GM19193 (cell line): ENCODE measurements around the gene DNAJC8.
A peak's percentile ranks its signal among the peaks of the same experiment; 100 is the strongest.

Experiments used
- POLR2A ChIP-seq: IDR thresholded peaks from 4 replicates; pipeline ENCODE4 v1.6.1; 2011; ENCODE audit not compliant: insufficient read depth, insufficient read length; ENCODE audit errors: extremely low read depth

DNAJC8 gene

DNA sequence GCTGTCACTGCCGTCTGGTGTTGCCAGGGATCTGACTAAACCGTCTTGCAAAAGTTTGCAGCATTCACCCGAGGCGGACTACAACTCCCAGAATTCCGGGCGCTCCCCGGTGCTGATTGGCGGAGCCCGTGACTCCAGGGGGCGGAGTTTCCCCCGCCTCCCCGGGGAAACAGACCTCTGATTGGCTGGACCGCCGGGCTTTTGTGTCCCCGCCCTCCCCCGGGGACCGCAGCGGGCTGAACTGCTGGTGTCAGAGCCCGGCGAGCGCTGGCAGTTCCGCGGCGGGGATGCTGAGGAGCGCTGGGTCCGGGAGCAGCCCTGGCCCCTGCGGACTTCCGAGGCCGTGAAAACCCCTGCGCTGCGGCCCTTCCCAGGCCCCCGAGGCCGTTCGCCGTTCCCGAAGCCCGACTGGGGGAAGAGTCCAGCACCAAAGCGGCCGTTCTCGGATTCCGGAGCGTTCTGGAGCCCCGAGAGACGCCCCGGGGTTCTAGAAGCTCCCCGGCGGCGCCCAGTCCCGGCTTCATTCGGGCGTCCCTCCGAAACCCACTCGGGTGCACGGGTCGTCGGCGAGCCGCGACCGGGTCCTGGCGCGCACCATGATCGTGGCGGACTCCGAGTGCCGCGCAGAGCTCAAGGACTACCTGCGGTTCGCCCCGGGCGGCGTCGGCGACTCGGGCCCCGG, 26.6 kb upstream of the DNAJC8 start, which contains the start of gene SESN2:
TSS of gene SESN2 (plus strand) at position 267 of the 682 bp plus-strand sequence. CDS start at position 597, 330 bp downstream.
- peak; percentile 98 for TF ChIP-seq POLR2A

DNA sequence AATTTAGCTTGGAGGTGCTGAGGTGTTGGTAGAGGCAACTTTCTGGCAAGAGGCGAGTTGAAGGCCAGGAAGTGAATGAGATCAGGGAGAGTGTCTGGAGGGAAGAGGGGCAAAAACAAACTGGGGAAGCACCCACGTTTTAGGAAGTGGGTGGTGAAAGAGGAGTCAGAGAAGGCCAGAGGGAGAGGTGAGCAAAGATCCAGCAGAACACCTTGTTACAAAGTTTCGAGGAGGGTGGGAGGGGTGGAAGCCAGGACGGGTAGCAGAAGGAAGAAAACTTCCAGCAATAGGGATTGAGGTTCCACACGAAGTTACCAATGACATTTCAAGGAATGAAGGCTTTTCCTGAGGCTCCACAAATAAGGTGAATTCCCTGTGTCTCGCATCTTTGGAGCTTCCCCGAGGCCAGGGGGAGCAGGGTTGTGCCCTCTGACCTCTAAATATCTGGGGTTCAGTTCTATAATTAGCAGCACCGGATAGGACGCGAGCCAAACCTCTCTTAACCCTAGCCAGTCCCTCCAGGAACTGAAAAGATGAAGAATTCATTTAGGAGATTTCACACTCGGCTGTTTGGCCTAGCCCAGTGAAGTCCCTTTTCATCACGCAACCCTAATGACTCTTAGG, 25.9 kb upstream of the DNAJC8 start:
- no peak for TF ChIP-seq POLR2A

DNA sequence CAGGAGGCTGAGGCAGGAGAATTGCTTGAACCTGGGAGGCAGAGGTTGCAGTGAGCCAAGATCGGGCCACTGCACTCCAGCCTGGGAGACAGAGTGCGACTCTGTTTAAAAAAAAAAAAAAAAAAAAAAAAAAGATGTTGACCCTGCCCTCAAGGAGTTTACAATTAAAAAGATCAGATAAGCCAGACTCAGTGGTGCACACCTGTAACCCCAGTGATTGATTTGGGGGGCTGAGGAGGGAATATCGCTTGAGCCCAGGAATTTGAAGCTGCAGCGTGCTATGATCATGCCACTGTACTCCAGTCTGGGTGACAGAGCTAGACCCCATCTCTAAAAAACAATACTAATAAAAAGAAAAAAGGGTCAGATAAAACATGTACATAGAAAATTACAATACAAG, 24.9 kb upstream of the DNAJC8 start:
- TF ChIP-seq POLR2A: no peak

DNA sequence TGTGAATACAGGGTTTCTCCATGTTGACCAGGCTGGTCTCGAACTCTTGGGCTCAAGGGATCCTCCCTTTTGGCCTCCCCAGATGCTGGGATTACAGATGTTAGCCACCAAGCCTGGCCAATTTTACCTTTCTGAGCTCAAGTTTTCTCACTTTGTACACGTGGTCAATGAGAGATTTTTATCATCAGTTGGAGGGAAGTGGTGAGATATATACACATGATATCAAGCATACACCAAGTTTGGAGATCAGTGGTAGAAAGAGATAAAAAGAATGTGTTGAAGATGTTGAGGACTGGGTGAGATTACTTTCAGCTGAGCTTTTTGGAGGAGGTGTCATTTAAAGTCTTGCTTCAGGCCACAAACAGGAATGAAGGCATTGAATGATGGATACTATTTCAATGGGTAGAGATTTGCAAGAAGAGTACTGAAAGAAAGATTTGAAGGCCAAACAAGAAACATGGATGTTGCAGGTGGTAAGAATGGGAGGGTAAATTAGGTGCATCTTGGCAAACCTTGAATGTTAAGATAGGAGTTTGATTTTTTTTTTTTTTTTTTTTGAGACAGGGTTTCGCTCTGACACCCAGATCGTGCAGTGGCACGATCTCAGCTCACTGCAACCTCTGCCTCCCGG, 23.5 kb upstream of the DNAJC8 start:
- TF ChIP-seq POLR2A: no peak

DNA sequence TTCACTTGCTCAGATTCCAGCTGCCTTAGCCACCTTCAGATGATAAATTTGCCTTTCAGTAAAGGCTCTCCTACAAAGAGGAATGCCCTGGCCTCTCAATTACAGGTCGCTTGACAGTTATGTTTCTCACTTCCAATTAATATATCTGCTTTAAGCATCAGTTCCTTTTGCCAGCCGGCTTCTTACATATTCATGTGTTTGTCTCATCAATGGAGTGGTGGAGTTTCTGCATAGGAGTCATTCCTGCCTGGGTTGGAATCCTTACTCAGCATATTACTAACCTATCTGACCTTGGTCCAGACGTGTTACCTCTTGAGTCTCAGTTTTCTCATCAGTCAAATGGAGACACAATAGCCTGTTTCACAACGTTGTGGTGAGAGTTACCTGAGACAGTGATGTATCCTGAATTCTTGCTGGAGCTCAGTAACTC, 17.1 kb upstream of the DNAJC8 start:
- no peak for TF ChIP-seq POLR2A

DNA sequence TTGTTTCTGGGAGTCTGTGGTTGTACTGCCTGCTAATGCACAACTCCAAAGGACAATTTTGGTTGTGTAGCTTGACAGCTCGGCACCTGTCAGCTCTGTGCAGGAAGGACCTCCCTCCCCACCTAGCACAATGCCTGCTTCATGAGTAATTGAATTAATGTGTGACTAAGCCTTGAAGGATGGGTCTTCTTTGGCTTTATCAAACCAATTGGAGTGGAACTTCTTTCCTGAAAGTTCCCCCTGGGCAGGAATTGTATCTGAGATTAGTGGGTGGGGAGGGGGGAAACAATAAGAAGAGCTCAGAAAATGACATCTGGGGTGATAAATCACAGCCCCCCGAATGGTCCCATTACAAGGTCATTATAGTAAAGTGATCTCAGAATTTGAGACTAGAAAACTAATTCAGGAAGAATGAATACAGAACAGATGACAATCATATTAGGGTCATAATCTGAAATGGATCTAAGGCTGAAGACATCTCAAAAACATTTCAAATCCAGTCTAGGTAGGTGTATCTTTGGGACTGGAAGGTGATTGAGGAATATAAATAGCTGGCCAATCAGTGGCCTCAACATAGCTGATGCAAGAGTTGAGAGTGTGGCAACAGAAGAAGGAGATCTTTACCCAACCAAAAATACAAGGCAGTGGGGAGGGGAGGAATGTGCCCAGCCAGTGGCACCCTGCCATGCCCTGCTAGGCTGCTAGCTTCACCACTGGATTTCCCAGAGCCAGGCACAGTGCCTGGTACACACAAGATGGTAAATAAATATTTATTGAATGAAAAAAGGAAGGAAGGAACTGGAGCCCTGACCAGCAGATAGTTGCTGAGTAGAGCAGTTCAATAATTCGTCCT, 16.4 kb upstream of the DNAJC8 start:
- peak; percentile 23 for TF ChIP-seq POLR2A

DNA sequence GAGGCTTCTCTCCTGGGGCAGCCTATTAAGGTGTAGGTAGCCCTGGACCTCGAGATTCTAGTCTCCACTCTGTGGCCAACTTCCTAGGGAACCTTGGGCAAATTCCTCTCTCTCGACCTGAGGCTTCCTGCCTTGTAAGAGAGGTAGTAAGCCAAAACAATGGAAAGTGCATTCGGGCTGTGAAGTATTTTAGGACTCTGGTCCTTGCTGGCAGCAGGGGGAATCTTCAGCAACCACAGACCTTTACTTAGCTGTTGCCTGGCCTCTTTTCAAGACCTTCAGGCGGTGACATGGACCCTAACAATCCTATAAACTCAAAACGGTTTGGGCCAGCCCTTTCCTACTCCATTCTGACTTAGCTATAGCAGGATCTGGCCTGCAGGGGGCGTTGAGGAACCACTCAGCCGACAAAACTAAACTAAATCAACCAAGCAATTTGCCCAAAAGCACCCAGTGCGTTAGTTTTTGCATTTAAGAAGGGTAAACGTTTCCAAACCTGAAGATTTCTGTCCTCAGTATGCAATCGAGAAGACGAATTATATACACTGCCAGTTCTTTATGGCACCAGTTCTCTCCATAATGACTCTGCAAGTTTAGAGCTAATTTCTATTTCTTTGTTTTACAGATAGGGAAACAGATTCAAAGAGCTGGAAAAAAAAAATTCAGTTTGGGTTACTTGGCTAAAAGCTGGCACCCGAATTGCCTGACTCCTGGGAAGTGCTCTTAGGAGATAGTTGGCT, 15.6 kb upstream of the DNAJC8 start:
- TF ChIP-seq POLR2A: no peak

DNA sequence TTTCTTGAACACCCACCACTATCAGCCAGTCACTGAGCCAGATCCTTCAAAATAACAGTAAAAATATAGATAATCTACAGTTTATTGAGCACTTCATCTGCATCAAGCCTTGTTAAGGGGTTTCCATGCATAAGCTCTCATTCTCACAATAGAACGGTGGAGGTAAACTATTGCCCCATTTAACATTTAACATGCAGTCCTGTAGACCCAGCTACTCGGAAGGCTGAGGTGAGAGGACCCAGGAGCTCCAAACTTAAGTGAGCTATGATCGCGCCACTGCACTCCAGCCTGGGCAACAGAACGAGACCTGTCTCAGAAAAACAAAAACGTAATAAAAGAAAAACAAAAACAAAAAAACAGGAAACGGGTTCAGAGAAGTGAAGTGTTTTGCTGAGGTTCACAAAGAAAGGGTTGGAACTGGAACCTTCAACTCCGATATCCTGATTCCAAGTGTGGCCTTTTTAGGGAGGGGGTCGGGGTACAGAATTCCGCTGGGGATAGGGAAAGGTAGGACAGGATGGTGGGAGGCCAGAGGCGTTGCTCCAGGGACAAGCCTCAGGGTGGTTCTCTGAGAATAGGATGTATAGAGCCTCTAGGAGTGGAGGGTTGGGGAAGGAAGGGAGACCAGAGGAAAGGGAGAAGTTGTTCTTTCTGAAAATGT, 14.9 kb upstream of the DNAJC8 start:
- no peak for TF ChIP-seq POLR2A

DNA sequence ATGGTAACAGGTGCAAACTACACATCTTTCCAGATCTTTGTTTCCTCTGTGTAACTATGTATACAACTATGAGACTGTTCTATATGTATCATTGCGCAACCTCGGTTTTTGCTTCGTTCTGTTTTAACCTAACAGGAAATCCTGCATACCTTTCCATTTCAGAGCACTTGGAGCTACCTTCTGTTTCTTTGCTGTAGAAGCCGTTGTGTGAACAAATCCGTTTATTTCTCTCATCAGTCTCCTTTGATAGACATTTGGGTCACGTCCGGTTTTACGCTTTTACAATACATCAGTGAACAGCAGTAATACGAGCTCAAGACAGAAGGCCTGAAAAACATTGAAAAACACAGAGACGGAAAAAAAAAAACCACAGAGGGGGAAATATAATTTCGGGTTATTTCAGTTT, 13.6 kb upstream of the DNAJC8 start:
- no peak for TF ChIP-seq POLR2A

DNA sequence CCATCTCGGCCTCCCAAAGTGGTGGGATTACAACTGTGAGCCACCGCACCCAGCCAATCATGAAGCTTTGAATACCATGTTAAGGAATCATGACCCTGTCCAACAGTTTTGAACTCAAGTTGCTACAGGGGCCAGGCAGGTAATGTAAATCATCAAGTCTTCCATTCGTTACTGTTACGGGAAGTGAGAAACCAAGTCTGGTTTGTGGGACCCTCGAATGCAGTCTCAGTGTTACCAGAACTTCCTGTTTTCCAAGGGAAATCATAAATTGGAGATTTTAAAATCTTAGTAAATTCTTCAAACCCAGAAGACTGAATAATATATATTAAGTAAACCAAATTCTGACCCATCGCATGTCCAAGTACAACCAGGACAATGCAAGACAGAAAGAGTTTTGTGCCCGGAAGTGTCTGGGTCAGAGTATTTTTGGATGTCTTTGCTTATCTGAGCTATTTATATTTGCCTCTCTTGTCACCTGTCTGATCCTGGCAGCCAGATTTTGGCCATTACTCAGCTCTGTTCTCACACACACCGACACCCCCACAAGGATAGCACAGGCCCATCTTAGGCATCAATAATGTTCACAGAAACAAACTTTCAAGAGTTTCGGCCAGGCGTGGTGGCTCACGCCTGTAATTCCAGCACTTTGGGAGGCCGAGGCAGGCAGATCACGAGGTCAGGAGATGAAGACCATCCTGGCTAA, 11.9 kb upstream of the DNAJC8 start:
- TF ChIP-seq POLR2A: no peak

DNA sequence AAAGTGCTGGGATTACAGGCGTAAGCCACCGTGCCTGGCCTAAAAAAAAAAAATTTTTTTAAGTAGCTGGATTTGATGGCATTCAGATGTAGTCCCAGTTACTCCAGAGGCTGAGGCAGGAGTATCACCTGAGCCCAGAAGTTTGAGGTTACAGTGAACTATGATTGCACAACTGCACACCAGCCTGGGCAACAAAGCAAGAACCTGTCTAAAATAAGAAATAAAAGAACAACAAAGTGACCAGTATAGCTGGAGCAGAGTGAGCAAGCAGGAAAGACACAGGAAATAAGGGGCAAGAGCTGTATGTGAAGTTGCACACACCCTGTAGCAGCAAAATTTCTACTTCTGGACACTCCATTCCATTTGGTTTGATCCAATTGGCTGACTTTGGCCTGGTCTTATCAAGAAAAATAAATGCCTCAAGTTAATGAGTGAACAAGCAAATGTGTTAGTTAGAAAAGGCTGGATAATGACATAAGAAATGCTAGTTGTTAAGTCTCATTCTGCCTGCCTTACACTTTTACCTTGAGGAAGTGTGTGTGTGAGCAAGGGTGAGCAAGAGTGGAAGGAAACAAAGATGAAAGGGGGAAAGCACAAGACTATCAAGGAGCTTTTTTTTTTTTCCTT, 11.0 kb upstream of the DNAJC8 start:
- TF ChIP-seq POLR2A: no peak

DNA sequence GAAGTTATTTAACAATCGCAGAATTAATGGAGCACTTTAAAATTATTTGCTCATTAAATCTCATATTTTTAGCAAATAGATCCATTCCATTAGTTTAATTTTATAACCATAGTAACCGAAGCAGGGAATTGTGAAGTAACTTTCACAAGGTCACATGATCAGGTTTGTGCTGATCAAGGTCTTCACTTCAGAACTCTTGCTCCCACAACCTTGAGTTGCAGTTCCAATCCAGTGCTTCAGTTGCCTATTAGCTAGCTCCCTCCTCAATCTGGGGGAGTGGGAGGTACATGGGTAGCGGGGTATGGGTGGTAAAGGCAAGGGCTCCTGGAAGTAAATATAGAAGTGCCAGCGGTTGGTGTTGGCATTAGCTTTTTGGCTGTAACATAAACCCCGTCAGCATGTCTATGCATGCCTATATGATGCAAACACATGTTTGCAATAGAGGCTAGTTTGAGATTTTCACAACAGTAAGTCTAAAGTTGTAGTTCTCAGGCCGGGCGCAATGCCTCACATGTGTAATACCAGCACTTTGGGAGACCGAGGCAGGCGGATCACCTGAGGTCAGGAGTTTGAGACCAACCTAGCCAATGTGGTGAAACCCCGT, 8.9 kb upstream of the DNAJC8 start:
- no peak for TF ChIP-seq POLR2A
